SK-N-MC (cell line): ENCODE measurements around the gene PLAC9.
A peak's percentile ranks its signal among the peaks of the same experiment; 100 is the strongest.

ENCODE experiments used
- DNase-seq: peaks from one replicate; pipeline ENCODE4 v3.0.0-alpha.2; 2011; ENCODE audit warnings: low read depth, low spot score
- H3K27ac ChIP-seq: fragments of 200-600 bp; sonication (generic); 2 replicates; pipeline ENCODE4 v1.5.1; 2016; ENCODE audit warnings: mixed run types
- H3K36me3 ChIP-seq: fragments of 200-600 bp; sonication (generic); 2 replicates; pipeline ENCODE4 v1.6.1; 2017; ENCODE audit warnings: antibody characterized with exemption, low read length, mixed read lengths; ENCODE audit not compliant: insufficient read depth
- H3K4me3 ChIP-seq: fragments of 200-600 bp; sonication (generic); 2 replicates; pipeline ENCODE4 v1.5.1; 2016
- H3K9ac ChIP-seq: fragments of 200-600 bp; sonication (generic); 2 replicates; pipeline ENCODE4 v1.8.0; 2017; ENCODE audit warnings: mixed run types, mixed read lengths; ENCODE audit not compliant: insufficient read length
- H3K9me3 ChIP-seq: fragments of 200-600 bp; sonication (generic); 2 replicates; pipeline ENCODE4 v1.6.1; 2017; ENCODE audit warnings: low read depth, mild to moderate bottlenecking, antibody characterized with exemption, low read length, moderate library complexity, mixed read lengths
- EZH2 ChIP-seq: fragments of 200-600 bp; sonication (generic); IDR thresholded peaks from one replicate; pipeline ENCODE4 v1.6.1; 2017; ENCODE audit warnings: antibody characterized with exemption
- FOXP2 ChIP-seq: optimal IDR thresholded peaks from 2 replicates; pipeline ENCODE3; 2011; ENCODE audit warnings: mild to moderate bottlenecking, moderate library complexity; ENCODE audit not compliant: insufficient read depth; ENCODE audit errors: extremely low read length, control extremely low read depth
- POLR2AphosphoS5 ChIP-seq: IDR thresholded peaks from 2 replicates; pipeline ENCODE4 v1.6.1; 2012; ENCODE audit warnings: mild to moderate bottlenecking, low read depth, low read length, borderline replicate concordance

The PLAC9 gene

GRCh38 chr10:80136134-80136571 lies 3.6 kb downstream of the PLAC9 start:
- no peak overlapping the region for H3K4me3 ChIP-seq
- no peaks in the 10 kb centered on the region for H3K36me3 ChIP-seq
- no peak for DNase-seq
- no peaks in the 10 kb centered on the region for H3K9me3 ChIP-seq
- no peak overlapping the region for H3K9ac ChIP-seq
- H3K27ac ChIP-seq, result no peak overlapping the region
- no peak for TF ChIP-seq EZH2
- no peak for TF ChIP-seq FOXP2
- no peak for TF ChIP-seq POLR2AphosphoS5

- Histone ChIP-seq H3K27ac (no peak overlapping the region), H3K9me3 (no peaks in the 10 kb centered on the region), H3K4me3 (no peak overlapping the region), H3K36me3 (no peaks in the 10 kb centered on the region), H3K9ac (no peak overlapping the region)
- no peak for DNase-seq
- TF ChIP-seq FOXP2 (no peak), EZH2 (no peak), POLR2AphosphoS5 (no peak)
Measured at GRCh38 chr10:80137031-80137862, 4.7 kb downstream of the PLAC9 start.

- no peak for TF ChIP-seq FOXP2
- TF ChIP-seq EZH2, result no peak
- TF ChIP-seq POLR2AphosphoS5, result no peak
- no peak for DNase-seq
- Histone ChIP-seq H3K9ac (no peak overlapping the region), H3K4me3 (no peak overlapping the region), H3K27ac (no peak overlapping the region), H3K36me3 (no peaks in the 10 kb centered on the region), H3K9me3 (no peaks in the 10 kb centered on the region)
Measured at GRCh38 chr10:80137920-80138319, 5.4 kb downstream of the PLAC9 start.

GRCh38 chr10:80139265-80139664 lies 6.7 kb downstream of the PLAC9 start:
- no peak for DNase-seq
- Histone ChIP-seq H3K27ac (no peak overlapping the region), H3K9me3 (no peaks in the 10 kb centered on the region), H3K36me3 (no peaks in the 10 kb centered on the region), H3K9ac (no peak overlapping the region), H3K4me3 (no peak overlapping the region)
- TF ChIP-seq FOXP2 (no peak), EZH2 (no peak), POLR2AphosphoS5 (no peak)

GRCh38 chr10:80140251-80140650 lies 7.7 kb downstream of the PLAC9 start:
- H3K9me3 ChIP-seq, result no peaks in the 10 kb centered on the region
- no peak for DNase-seq
- H3K36me3 ChIP-seq, result no peaks in the 10 kb centered on the region
- no peak overlapping the region for H3K9ac ChIP-seq
- no peak overlapping the region for H3K4me3 ChIP-seq
- TF ChIP-seq EZH2 (no peak), POLR2AphosphoS5 (no peak), FOXP2 (no peak)
- H3K27ac ChIP-seq, result no peak overlapping the region

- no peaks in the 10 kb centered on the region for H3K9me3 ChIP-seq
- no peak overlapping the region for H3K4me3 ChIP-seq
- TF ChIP-seq EZH2, result no peak
- TF ChIP-seq FOXP2, result no peak
- TF ChIP-seq POLR2AphosphoS5, result no peak
- no peak overlapping the region for H3K27ac ChIP-seq
- no peaks in the 10 kb centered on the region for H3K36me3 ChIP-seq
- no peak for DNase-seq
- H3K9ac ChIP-seq, result no peak overlapping the region
Measured at GRCh38 chr10:80141696-80142460, 9.3 kb downstream of the PLAC9 start.

- DNase-seq, result no peak
- H3K9ac ChIP-seq, result no peak overlapping the region
Measured at GRCh38 chr10:80144067-80144695, 11.7 kb downstream of the PLAC9 start.

GRCh38 chr10:80144696-80145131 lies 12.2 kb downstream of the PLAC9 start:
- H3K9me3 ChIP-seq, result no peaks in the 10 kb centered on the region
- H3K27ac ChIP-seq, result no peak overlapping the region
- H3K36me3 ChIP-seq, result no peaks in the 10 kb centered on the region
- no peak for TF ChIP-seq POLR2AphosphoS5
- TF ChIP-seq FOXP2, result no peak
- no peak for TF ChIP-seq EZH2
- no peak for DNase-seq
- peak overlapping the region; percentile 9; the same call in 1 of the 2 replicates for H3K4me3 ChIP-seq
- no peak overlapping the region for H3K9ac ChIP-seq

More at GRCh38 chr10:80144067-80144695, 11.7 kb downstream of the PLAC9 start:
- Histone ChIP-seq H3K27ac (no peak overlapping the region), H3K36me3 (no peaks in the 10 kb centered on the region), H3K4me3 (no peak overlapping the region; the same call in 1 of the 2 replicates), H3K9me3 (no peaks in the 10 kb centered on the region)
- TF ChIP-seq EZH2 (no peak), POLR2AphosphoS5 (no peak), FOXP2 (no peak)
